GM19452 (cell line): Measurements from ENCODE around the gene CDH10.

Experiments used
- ATAC-seq: cut with Tn5 transposase; IDR thresholded peaks from one replicate; pipeline ENCODE4 v1.9.1; 2021; ENCODE audit not compliant: unreplicated experiment

The CDH10 gene

DNA sequence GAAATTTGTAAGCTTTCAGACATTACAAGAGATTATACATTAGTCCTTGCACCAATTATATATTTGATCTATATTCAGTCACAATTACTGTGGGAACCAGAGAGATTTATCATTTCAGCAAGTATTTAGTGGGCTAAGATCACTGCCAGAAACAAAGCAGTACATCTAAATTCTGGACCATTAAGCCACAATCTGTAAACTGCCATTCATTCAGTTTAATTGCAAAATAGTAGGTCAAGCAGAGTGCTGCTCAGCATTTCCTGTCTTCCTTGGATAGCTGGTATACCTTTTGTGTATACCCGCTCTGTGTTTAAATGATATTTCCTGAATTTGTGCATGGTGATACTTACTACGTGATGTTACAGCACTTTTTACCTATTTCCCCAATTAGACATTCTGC, 42.6 kb downstream of the CDH10 start:
- no peak for ATAC-seq

DNA sequence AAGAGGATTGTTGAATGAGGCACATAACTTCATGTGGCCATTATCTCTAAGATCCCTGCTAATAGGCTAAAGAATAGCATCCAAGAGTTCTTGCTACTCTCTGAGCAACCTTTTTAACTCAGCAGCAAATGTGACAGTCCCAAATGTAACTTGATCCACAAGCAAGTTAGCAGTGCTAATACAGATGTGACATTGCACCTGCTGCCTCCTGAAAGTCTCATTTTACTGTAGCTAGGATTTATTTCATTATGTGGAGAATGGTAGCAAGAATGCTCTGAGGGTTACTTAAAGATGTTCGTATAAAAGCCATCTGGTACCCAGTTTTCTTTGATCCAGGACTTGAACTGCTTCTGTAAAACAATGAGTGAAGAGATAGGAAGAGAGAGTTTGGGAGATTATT, 45.8 kb downstream of the CDH10 start:
- ATAC-seq = no peak

DNA sequence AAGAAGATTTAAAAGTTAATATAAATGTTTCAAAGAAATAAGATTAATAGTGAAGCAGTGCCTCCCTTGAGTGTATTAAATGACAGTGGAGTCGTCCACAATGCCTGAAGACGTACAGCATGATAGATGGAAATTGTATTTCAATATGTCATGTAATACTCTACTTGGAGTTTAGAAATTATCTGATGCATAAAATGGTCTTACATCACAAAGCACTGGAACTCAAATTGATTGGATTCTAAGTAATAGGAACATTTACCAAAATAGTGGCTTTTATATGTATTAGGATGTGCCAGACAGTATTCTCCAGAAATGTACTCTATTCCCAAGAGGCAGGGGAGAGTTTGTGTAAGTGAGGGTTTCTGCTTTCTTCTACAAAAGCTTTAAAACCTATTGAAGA, 49.4 kb downstream of the CDH10 start:
- no peak for ATAC-seq

DNA sequence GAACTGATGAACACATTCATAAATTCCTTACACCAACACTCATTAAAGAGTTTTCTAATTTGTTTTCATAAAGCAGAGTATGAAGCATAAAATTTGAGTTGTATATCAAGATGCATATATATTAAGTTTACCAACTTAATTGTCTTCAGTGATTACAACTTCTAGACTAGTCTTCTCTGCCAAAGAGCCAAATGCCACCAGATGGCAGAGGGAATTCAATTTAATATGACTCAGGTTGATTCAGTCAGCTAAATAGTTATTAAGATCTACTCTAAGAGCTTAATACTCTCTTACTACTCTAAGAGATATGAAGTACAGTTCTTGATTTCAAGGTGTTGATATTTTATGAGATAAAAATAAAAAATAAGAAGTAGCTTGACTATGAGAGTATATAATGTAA, 53.4 kb downstream of the CDH10 start:
- ATAC-seq = no peak

DNA sequence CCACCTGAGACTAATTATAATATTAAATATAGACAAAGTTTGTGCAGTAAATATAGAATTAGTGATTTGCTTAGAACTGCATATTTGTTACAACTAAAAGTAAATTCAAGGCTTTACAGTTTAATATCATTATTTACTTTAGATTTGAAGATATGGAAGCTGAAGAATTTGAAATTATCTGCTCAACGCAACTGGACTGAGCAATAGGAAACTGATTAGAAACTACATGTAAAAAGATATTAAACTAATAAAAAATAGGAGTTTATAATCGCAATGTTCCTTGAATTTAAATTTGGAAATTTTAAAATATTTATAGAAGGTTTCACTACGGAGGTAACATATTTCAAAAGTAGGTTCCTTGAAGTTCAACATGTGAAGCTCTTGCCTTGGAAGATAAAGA, 55.2 kb downstream of the CDH10 start:
- no peak for ATAC-seq

DNA sequence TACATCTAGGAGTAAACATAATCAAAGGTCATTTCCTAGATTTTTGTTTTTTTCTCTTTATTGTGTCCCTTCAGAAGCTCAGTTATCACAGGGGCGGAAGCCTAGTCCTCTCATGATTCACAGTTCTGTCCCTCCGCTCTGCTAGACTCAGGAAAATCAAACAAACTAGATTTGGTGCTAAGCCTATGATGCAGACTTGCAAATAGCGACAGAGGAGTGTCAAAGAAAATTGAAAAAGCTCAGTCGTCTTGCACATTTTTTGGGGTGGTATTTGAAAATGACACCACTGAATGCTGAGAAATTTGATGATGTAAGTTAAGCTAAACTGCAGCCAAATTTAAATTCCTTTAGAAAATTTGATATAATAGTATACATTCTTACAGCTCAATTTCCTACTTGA, 59.0 kb downstream of the CDH10 start:
- ATAC-seq = no peak

DNA sequence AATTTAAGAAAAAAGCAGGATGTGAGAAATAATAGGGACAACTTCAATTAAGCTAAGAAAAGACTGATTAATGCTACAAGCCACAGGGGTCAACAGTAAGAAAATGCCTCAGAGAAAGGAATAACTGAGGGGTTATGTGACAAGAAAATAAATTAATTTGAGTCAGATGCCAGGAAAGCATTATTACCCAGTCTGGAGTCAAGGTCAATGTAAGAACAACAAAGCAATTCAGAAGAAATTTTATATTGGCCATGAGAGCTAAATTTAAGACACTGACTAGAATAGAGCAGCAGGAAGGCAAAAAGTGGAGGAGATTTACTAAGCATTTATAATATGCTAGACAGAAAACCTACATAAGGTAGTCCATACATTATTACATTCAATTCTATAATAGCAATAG, 73.5 kb downstream of the CDH10 start:
- no peak for ATAC-seq

DNA sequence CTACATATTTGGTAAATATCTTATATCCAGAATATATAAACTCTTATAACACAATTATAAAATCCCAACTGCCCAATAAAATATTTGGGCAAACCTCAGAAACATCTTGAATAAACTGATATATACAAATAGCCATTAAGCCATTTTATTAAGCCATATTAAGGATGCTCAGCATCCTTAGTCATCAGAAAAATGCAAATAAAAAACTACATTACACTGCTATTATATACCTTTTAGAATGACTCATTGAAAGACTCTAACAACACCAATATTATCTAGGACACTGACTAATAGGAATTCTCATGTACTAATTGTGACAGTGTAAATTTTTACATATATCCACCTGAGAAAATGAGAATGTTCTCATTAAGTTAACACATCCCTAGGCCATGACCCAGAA, 77.8 kb downstream of the CDH10 start:
- no peak for ATAC-seq

DNA sequence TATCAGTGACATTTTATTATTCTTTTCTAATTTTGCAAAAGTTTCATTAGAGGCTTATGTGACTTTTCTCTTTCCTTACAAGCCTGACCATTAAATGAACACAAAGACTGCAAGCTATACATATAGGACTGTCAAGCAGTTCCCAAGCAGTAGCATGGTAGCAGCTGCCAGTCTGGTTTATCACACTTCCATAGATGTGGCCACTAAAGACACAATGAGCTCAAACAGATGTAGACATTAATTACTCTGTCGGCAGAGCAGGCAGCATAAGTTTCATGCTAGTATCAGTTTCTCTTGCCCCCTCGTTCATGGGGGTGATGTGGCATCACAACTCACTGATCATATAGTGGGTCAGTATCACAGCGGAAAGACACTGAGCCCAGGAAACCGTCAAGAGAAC, 89.5 kb downstream of the CDH10 start:
- no peak for ATAC-seq

DNA sequence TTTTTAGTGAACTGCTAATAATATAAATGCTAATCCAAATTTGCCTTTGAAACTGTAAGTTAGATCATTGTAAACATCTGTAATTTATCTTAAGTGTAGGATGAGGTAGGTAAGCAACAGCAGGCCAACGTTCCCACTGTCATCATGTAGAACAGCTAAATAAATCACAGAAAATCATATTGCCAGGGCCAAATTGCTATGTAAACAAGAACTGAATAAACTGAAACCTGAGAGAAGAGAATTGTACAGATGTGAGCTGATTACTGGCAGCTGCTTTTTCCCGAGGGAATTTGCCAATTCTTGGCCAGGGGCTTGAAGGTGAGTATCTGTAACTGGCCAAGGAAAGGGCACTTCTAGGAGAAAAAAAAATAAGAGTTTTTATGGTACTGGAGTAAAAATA, 97.6 kb downstream of the CDH10 start:
- no peak for ATAC-seq

DNA sequence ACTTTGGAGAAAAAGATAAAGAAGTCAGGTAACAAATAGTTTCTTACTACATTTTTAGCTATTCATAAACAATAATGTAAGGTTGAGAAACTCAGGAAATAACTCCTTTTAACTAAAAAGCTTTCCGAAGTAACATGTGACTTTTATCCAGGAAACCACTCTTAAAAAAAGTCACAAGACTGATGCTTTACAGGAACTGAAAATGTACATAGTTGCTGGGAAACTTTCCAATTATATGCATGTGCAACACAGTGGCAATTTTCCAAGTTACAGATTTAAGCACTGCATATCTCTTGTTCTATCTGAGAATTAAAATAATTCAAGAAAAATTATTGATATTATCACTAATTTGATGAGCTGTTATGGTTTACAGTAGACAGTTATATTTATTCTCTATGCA, 105.2 kb downstream of the CDH10 start:
- ATAC-seq = no peak

DNA sequence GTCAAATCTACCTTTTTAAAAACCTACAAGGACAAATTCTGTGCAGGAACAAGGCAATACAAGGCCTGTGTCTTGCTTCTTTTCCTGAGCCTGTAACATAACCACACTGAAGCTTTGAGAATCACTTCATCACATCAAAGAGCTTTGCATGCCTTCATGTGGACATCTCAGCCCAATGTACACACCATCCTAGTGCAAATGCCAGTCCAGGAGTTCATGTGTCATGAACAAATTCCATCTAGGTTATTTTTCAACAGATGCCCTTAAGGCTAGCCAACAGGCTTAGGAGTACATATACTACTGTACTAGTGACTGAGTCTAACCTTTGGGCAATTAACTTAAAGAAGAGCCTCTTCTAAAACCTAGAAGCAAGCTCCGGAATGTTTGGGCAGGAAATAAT, 106.4 kb downstream of the CDH10 start:
- ATAC-seq = no peak

DNA sequence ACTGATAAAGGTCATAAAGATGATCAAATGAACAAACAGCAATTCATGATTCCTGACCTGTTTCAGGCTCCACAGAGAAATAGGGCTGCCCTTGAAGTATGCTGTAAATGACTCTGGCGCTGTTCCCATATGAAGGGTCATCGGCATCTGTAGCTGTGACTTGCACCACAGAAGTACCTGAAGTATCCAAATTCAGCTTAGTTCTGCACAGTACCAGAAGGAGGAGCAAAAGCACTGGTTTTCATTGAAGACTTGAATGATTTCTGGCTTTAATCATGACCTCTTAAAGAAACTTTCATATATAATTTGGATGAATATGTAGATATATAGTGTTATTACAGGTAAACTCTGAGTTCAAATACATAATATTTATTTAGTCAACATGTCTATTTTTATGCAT, 109.1 kb downstream of the CDH10 start:
- no peak for ATAC-seq

DNA sequence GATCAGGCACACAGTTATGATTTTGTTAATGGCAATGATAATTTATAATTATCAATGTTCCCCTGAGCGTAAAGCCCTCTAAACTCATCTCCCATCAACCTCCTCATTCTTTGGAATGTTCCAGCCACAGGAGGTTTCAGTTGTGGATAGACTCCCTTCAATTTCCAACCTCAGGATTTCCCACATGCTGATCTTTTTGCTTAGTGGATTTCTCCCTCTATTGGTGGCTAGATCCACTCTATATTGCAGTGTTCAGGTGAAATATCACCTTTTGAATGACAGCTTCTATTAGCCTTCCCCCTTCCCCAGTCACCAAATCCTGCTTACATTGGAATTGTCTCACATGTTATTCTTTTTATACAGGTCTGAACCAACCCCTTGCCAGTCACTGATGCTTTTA, 113.9 kb downstream of the CDH10 start:
- no peak for ATAC-seq

DNA sequence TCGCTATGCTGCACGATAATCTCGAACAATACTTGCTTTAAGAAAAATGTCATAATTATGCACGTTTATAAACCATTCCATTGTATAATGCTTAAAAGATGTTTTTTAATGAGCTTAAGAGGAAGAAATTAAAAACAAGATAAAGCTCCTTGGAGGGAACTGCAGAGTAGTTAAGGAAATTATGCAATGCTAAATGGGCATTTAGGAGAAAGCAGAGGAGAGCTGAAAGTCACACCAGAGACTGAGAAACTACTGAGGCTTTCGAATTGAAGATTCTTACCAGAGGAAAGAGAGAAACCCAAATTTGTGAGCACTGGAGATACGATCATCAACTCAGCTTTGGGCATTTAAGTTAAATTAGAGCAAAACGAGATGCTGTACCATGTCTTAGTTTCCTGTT, 119.4 kb downstream of the CDH10 start:
- no peak for ATAC-seq

DNA sequence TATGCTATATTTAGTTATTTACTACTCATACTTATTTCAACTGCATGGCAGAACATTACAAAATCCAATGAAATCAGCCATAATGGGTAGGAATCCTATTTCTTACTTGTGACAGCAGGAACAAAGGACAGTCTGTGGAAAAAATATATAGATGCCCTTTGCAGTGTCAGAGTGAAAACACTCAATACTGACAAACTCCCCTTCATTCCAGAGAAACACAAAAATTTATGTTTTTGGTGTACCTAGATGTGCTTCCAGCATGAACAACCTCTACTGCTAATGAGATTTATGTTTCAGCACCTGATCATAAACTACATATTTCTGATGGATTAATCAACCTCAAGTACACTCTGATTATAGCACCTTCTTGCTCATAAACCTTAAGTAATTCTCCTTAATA, 132.4 kb downstream of the CDH10 start:
- ATAC-seq = no peak

DNA sequence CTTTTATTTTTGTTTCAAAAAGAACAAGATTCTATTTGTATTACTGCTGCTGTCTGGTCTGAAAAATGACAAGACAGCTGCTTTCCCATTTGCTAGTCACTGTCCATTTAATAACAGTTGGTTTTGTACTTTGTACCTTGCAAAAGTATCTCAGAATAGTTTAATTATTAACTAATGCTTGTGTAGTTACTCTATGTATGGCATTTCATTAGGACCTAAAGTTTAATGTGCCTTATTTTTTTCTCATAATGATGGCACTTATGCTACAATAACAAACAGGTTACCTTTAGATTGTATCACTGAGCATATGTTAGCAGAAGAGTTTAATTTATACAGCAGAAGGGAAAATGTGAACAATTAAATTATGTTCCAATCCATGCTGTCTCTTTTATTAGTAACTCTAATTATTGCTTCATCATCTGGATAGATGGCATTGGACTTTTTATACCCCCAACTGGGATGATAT, 134.2 kb downstream of the CDH10 start:
- no peak for ATAC-seq

DNA sequence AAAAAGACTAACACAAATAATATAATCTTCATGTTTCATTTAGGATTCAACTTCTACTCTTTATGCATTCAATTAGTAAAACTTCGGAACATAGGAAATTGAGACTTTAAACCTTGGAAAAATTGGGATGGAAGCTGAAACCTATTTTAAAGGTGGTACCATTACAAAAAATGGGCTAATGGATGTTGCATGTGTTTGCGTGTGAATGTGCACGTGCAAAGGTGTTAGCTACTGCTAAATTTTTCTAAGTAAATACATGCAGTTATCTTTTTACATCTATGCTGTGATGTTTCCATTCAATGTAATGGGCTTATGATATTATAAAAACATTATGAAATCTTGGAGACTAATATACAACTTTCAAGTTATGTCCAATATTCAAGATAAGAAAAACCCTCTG, 134.8 kb downstream of the CDH10 start:
- ATAC-seq = no peak

DNA sequence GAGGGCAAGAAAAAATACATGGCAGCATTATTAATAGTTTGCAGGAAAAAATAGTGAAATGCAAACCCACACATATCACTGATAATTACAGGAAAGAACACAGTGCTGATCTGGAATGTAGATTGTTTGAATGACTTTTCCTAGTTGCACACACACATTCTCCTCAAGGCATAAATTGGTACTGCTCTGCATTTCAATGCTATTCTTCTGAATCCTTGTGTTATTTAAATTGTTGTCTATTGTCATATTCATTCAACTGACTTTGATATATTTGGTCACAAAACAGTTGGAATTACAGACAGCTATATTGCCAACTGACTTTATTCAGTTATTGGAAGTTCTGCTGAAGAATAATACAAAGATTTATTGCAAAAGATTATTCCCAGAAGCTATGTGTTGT, 139.5 kb downstream of the CDH10 start:
- no peak for ATAC-seq

DNA sequence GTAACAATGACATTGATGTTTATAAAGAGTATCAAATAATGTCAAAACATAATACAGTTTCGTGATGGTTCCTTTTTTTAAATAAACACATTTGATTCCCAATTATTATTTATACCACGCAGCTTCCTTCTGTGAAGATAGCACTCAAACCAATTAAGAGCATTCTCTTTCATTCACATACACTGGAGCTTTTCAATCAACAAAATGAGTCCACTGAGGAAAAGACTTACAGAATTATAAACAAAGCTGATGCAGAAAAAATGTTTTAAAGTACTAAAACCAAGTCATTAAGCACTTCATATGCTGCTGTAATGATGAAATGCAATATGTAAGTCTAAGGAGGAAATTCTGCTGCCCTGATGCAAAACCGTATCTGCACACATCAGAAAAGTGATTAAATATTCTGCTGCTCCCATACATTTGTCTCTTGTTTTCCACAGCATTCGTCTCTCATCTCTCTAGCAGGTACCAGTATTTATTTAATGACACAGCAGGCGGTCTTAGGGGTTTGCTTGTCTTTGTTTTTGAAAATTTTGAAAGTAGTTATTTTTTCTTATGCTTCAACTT, 147.1 kb downstream of the CDH10 start:
- no peak for ATAC-seq

DNA sequence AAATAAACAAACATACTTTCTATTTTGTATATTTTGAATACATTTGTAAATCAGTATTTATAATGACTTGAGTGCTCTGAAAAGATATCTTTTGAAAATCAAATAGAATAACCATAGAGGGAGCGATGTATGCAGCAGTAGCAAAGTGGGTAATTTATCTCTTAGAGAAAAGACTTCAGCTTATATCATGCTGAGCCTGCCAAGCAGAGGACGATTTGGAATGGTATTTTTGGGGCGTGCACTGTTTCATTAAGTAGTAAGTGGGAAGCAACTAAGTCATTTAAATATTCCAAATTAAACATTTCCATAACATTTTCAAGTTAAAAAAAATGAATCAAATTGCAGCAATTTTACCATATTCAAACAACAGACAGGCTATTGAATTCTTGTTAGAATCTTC, 147.6 kb downstream of the CDH10 start:
- ATAC-seq = no peak

DNA sequence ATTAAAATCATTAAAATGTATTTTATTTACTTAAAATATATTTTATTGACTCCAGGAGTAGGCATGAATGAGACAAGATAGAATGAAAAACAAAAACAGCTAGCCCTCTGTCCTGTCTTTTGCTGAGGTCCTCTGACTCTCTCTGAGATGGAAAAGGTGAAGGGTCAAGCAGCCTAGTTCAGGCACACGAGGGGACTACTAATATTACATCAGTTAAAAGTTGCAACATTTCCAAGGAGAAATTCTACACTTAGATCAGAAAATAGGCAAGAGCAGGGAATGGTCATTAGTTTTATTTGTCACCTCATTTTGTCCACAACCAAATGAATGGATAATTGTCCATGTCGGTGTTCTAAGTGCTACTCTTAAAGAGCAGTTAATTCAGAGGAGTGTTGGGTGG, 148.5 kb downstream of the CDH10 start:
- no peak for ATAC-seq

DNA sequence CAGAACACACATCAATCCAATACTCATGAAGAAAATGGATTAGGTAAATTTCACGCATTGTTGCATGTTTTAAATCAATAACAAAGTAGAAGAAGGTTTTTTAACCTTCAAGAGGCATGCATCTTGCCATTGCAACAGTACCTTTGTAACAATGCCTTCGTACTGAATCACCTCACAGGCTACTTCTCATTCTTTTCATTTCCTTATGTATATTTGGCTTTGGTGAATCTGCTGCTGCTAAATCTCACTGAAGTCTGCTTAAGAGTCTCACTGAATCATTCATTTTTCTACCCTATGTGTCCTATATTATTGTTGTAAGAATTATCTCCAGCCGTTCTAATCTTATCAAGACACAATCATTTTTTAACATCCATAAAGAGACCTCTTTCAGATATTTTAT, 152.5 kb downstream of the CDH10 start:
- ATAC-seq = no peak

DNA sequence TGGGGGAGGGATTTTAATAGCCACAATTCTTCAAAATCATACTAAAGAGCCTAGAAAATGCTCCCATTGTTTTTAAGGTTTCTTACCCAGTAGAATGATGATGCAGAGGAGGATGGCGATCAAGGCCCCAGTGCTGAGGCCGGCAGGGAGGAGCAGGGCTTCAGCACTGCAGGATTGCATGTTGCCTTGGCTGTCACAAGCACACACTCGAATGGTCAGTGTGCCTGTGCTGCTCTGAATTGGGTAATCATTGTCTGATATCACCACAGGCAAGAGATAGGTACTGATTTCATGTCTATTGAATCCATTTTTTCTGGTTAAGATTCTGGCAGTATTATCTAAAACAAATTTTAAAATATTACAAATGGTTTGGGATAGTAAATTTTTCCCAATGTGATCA, 153.3 kb downstream of the CDH10 start:
- no peak for ATAC-seq
